RWPE2 (cell line): ENCODE data around the gene AMH.

Experiments
- ATAC-seq: fragments of 200-7000 bp; cut with Tn5 transposase; 3 replicates; pipeline ENCODE4 v1.9.1; 2021; ENCODE audit warnings: low read depth
- DNase-seq: peaks from one replicate; pipeline ENCODE4 v3.0.0-alpha.2; 2020; ENCODE audit warnings: low spot score
- H3K27ac ChIP-seq: fragments of 450-650 bp; 2 replicates; pipeline ENCODE4 v1.5.1; 2017; ENCODE audit warnings: mild to moderate bottlenecking; ENCODE audit not compliant: poor library complexity, severe bottlenecking
- H3K27me3 ChIP-seq: fragments of 250-450 bp; sonication (Bioruptor Pico); 2 replicates; pipeline ENCODE4 v1.5.1; 2021; ENCODE audit warnings: mild to moderate bottlenecking, moderate library complexity; ENCODE audit not compliant: insufficient read depth, poor library complexity, severe bottlenecking
- H3K36me3 ChIP-seq: fragments of 250-450 bp; sonication (Bioruptor Pico); 2 replicates; pipeline ENCODE4 v1.5.1; 2020; ENCODE audit warnings: low read depth, mild to moderate bottlenecking, moderate library complexity
- H3K4me1 ChIP-seq: fragments of 250-450 bp; sonication (Bioruptor Pico); 2 replicates; pipeline ENCODE4 v1.5.1; 2021; ENCODE audit warnings: mild to moderate bottlenecking, moderate library complexity; ENCODE audit not compliant: insufficient read depth, poor library complexity, severe bottlenecking
- H3K4me3 ChIP-seq: fragments of 250-450 bp; sonication (Bioruptor Pico); 2 replicates; pipeline ENCODE4 v1.5.1; 2021; ENCODE audit warnings: mild to moderate bottlenecking, moderate library complexity; ENCODE audit not compliant: severe bottlenecking
- H3K9me3 ChIP-seq: fragments of 250-450 bp; sonication (Bioruptor Pico); 2 replicates; pipeline ENCODE4 v1.5.1; 2021; ENCODE audit warnings: mild to moderate bottlenecking, moderate library complexity; ENCODE audit not compliant: severe bottlenecking
- CTCF ChIP-seq: fragments of 450-650 bp; IDR thresholded peaks from one replicate; pipeline ENCODE4 v1.5.1; 2017; ENCODE audit warnings: mild to moderate bottlenecking, moderate library complexity; ENCODE audit not compliant: poor library complexity, severe bottlenecking

Gene AMH

GRCh38 chr19:2282062-2282861 lies 33.1 kb downstream of the AMH start, which contains the start of gene PEAK3:
PEAK3 (minus strand) TSS chr19:2282175; CDS start chr19:2280931, 1,244 bp downstream.
- H3K27ac ChIP-seq = no peak within 1 kb of the TSS
- ATAC-seq = no peak
- no peaks in the 10 kb centered on the region for H3K27me3 ChIP-seq
- no peaks in the 10 kb centered on the region for H3K4me1 ChIP-seq
- no peak for TF ChIP-seq CTCF
- H3K9me3 ChIP-seq = no peaks in the 10 kb centered on the region
- no peak within 1 kb of the TSS for H3K4me3 ChIP-seq
- DNase-seq = peak; percentile 50
- H3K36me3 ChIP-seq = no peaks in the 10 kb centered on the region

- Histone ChIP-seq H3K36me3 (no peaks in the 10 kb centered on the region), H3K9me3 (no peaks in the 10 kb centered on the region), H3K4me3 (no peak overlapping the region), H3K4me1 (no peaks in the 10 kb centered on the region), H3K27me3 (no peaks in the 10 kb centered on the region), H3K27ac (no peak overlapping the region)
- ATAC-seq (no peak), DNase-seq (no peak)
- TF ChIP-seq CTCF = no peak
These were observed 33.7 kb downstream of the AMH start for GRCh38 chr19:2282862-2283237.

DNA sequence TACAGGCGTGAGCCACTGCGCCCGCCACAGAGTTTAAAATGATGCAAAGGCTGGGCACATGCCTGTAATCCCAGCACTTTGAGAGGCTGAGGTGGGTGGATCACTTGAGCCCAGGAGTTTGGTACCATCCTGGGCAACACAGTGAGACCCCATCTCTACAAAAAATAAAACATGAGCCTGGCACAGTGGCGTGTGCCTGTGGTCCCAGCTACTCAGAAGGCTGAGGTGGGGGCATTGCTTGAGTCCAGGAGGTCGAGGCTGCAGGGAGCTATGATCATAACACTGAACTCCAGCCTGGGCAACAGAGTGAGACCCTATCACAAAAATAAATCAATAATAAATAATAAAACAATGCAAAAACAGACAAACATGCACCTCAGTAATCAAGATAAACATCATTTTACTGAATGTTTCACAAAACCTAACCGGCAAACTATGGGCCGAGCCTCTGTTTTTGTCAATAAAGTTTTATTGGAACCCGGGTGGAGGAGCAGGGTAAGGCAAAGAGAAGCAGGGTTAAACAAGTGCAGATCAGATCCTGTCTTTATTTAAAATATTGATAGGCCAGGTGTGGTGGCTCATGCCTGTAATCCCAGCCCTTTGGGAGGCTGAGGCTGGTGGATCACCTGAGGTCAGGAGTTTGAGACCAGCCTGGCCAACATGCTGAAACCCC lies 34.8 kb downstream of the AMH start:
- Histone ChIP-seq H3K27ac (no peak overlapping the region), H3K9me3 (no peaks in the 10 kb centered on the region), H3K36me3 (no peaks in the 10 kb centered on the region), H3K4me1 (no peaks in the 10 kb centered on the region), H3K4me3 (no peak overlapping the region), H3K27me3 (peaks cover 9% of the 10 kb centered on the region)
- TF ChIP-seq CTCF = no peak
- DNase-seq (no peak), ATAC-seq (no peak)

- no peak for TF ChIP-seq CTCF
- H3K27me3 ChIP-seq = peaks cover 34% of the 10 kb centered on the region
- ATAC-seq (no peak), DNase-seq (no peak)
- H3K4me3 ChIP-seq = no peak overlapping the region
- H3K4me1 ChIP-seq = no peaks in the 10 kb centered on the region
- no peak overlapping the region for H3K27ac ChIP-seq
- H3K9me3 ChIP-seq = no peaks in the 10 kb centered on the region
- no peaks in the 10 kb centered on the region for H3K36me3 ChIP-seq
These were observed 37.4 kb downstream of the AMH start for GRCh38 chr19:2286402-2287140.
